Stimulated activated CD4-positive, alpha-beta T cell treated with anti-CD3 and anti-CD28 coated beads, Interleukin-1b, Interleukin-23, amount 100 ng/mL, for 48 hours (primary cell): ENCODE measurements around the gene NPIPA7.
"Not testable (repeated sequence)": the region's sequence is repeated elsewhere in the genome, so short reads cannot be mapped to it uniquely, and the experiment has no call there.

Experiments
- DNase-seq: peaks from one replicate; pipeline ENCODE4 v3.0.0-alpha.2; 2020

The NPIPA7 gene

DNA sequence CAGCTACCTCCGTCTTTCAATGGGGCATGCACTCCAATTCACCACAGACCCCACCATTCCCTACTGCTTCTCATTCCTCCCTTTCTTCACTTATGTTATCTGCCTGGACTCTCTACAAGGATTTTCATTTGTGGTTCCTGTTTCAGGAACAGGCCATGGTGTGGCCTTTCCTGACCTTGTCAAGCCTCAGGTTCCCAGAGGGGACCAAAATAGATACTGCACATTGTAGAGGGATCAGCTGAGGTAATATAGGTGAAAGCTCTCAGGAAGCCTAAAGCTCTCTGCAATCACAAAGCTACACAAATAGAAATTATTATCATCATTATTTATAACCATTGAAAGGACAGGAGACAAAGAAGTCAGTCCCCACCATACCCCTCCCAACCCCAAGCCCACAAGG, 41.6 kb downstream of the NPIPA7 start:
- DNase-seq: not testable (repeated sequence)

DNA sequence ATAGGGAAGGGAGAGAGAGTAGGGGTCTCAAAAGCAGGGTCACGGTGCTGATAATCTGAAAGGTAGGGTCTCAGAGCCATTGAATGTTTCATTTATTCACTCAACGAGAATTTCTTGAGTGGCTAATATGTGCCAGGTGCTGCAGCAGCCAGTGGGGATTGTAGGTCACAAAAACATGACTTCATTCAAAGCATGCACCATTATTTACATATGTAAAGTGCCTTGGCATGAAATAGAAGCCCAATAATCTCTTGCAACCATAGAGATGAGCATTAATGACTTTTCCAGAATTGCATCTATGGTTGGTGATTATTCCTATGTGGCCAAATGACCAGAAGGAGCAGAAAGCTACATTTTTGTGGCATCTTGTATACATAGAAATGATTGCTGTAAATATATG, 46.2 kb downstream of the NPIPA7 start:
- DNase-seq: not testable (repeated sequence)

DNA sequence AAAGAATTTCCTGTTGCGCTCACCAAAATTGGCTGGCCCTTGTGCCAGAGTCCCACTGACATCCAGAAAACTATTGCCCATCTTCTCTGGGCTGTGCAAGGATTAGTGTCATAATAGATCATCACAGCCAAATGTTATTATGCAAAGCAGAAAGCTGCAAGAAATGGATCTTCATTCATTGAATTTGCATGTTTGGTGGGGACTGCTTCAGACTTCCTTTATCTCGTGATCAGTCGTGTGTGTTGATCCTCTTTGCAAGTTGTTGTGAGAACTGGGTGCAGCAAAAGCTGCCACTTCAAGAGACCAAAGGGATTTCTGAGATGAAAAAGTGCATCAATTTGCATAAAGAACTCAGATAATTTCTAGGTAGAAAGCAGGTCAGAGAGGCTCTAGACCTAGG, 52.2 kb downstream of the NPIPA7 start:
- DNase-seq: not testable (repeated sequence)

DNA sequence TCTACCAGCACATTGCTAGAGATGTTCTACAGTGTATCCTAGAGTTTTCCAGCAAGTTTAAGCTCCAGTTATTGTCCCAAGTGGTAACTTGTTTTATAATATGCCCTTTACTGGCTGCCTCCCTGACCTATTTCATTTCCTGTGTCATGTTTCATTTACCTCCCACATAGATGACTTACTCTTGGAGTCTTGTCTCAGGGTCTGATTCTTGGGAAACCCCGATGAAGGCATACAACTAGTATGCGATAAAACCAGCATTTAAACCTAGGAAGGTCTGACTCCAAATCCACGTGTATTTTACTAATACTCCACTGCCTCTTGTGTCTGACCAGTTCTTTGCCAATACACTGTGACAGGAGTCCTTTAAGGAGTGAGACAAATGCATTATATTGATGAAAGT, 55.8 kb downstream of the NPIPA7 start:
- DNase-seq: not testable (repeated sequence)

DNA sequence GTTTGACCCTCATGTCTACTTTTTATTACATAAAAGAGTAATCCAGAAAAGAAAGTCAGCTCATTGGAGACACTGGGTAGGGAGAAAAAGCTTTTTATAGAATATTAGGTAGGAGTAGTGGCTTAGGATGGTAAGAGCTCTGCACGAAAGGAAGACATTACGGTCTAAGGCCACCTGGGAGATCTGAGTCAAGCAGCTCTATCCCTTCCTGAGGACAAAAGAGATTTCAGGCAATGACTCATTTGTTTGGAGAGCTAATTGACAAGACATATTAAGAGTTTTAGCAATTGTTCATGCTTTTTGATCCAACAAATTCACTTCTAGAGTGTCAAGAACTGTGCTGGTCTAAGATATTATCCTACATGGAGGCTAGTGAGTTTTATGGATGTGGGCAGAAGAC, 62.5 kb downstream of the NPIPA7 start:
- DNase-seq: not testable (repeated sequence)
